ENCODE results near the gene SSTR4. TPM values are rescaled to one million over a fixed set of nuclear protein-coding genes. Genes with fewer than 3 reads are reported as not detected.

SSTR4 gene
- total RNA-seq, 1 experiment from 2014 or later: not detected

DNA sequence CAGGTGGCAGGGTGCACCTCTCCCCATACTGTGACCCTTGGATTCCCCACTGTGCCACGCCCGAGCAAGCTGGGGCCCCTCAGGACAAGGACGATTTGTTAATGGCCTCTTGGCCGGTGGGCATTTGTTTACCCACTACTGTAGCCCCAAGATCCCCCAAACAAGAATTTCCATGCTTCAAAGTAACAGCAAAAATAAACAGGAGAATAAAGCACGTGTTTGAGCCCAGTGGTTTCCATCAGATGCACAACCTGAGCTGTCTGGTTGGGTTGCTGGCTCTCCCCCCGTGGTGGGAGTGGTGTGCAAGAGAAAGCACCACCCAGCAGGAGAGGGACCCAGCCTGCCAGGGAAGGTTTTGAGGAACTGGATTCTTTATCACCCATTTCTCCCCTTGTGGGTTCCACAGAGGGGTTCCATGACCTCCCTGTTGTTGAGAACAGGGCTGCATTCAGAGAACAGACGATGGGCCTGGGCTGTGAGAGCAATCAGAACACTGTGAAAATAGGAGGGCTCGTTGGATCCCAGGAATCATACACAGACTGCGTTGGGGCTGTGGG is 46.2 kb downstream of the SSTR4 start:
- CTCF ChIA-PET: no interaction called here
- BruUV-seq (replicated peaks): no TSS peak
- H3K9ac ChIP-seq (ENCODE audit: low read length): no peak overlapping the region
- no peaks in the 10 kb centered on the region for H4K20me1 ChIP-seq (ENCODE audit: insufficient read depth)
- H3K79me2 ChIP-seq (ENCODE audit: insufficient read depth, low read length): no peaks in the 10 kb centered on the region
- peaks cover 13% of the 10 kb centered on the region for H3K27me3 ChIP-seq (ENCODE audit: insufficient read depth, low read length)
- intact Hi-C loops (cut with micrococcal nuclease): no loop called here
- H3K4me1 ChIP-seq (ENCODE audit: control insufficient read depth in 1 of 2, insufficient read depth in 2 of 2, low read length in 2 of 2): no peaks in the 10 kb centered on the region
- no peak overlapping the region for H3K4me3 ChIP-seq (replicated peaks in 1 of 2; ENCODE audit: low read depth in 1 of 2, low read length in 2 of 2)
- H3K9me2 ChIP-seq (ENCODE audit: insufficient read depth): no peaks in the 10 kb centered on the region
- H3K4me2 ChIP-seq (ENCODE audit: low read length): no peak overlapping the region
- RAD21 ChIA-PET (ENCODE audit: low non-redundant PET in 1 of 2, low total read pairs in 2 of 2, uncharacterized antibody in 2 of 2, unreplicated experiment in 2 of 2): no interaction called here
- no peaks in the 10 kb centered on the region for H3K9me3 ChIP-seq (ENCODE audit: control insufficient read depth in 1 of 2, insufficient read depth in 1 of 2, low read depth in 1 of 2, low read length in 2 of 2)
- ATAC-seq: no peak
- no peak overlapping the region for H2AFZ ChIP-seq (ENCODE audit: low read depth, low read length, poor library complexity, severe bottlenecking)
- TF ChIP-seq, protein P1, sequence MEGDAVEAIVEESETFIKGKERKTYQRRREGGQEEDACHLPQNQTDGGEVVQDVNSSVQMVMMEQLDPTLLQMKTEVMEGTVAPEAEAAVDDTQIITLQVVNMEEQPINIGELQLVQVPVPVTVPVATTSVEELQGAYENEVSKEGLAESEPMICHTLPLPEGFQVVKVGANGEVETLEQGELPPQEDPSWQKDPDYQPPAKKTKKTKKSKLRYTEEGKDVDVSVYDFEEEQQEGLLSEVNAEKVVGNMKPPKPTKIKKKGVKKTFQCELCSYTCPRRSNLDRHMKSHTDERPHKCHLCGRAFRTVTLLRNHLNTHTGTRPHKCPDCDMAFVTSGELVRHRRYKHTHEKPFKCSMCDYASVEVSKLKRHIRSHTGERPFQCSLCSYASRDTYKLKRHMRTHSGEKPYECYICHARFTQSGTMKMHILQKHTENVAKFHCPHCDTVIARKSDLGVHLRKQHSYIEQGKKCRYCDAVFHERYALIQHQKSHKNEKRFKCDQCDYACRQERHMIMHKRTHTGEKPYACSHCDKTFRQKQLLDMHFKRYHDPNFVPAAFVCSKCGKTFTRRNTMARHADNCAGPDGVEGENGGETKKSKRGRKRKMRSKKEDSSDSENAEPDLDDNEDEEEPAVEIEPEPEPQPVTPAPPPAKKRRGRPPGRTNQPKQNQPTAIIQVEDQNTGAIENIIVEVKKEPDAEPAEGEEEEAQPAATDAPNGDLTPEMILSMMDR (IDR thresholded peaks at IDR 0.05 in 2 of 3, conservative IDR thresholded peaks at IDR 0.05 in 1 of 3; ENCODE audit: borderline replicate concordance in 1 of 3, insufficient read depth in 1 of 3, low read depth in 2 of 3, low read length in 2 of 3): no peak
- TF ChIP-seq POLR2A (IDR thresholded peaks at IDR 0.05; ENCODE audit: borderline replicate concordance, extremely low read depth, insufficient read depth, insufficient read length) (no peak), EGR1 (IDR thresholded peaks at IDR 0.05; ENCODE audit: low read depth) (no peak), FOSL1 (IDR thresholded peaks at IDR 0.05; ENCODE audit: low read depth) (no peak)
- H3K36me3 ChIP-seq (ENCODE audit: control insufficient read depth in 1 of 2, insufficient read depth in 2 of 2, low read length in 2 of 2): no peaks in the 10 kb centered on the region; a peak in 1 of 4 replicates
- no peak overlapping the region for H3K27ac ChIP-seq (ENCODE audit: low read depth, low read length)
- no peak for DNase-seq (ENCODE audit: low read depth, low spot score)
- POLR2A ChIA-PET: no interaction called here

DNA sequence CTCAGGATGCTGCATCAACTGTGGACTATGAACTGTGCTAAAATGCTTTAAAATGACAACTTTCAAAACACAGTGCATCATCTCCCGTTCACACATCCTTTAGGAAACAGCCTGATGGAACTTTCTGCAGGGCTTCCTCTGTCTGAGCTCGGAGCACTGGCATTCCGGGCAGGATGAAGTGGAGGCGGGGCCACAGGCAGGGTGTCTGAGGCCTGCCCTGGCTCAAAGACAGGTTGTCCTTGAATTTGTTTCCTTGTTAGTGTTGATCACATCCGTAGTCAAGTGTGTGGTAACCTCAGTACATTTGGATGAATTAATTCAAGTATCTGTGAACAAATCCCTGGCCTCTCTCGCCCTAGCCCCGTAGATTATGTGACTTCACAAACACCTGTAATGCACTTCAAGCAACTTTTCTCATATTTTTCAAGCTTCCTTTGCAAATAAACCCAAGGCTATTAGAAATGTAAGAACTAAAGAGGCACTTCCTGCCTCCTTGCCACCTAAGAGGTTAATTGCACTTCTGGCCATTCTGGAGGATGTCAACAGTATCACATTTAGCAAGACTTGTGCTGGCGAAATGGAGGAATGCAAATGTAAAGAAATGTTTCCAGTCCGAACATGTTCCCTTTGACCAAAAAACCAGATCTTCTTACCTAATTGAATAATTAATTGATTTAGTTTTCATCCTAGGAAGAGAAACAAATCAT is 47.9 kb downstream of the SSTR4 start:
- ChIA-PET CTCF (no interaction called here), RAD21 (ENCODE audit: low non-redundant PET in 1 of 2, low total read pairs in 2 of 2, uncharacterized antibody in 2 of 2, unreplicated experiment in 2 of 2) (no interaction called here), POLR2A (no interaction called here)
- Histone ChIP-seq H3K4me1 (ENCODE audit: control insufficient read depth in 1 of 2, insufficient read depth in 2 of 2, low read length in 2 of 2) (no peaks in the 10 kb centered on the region), H3K9me3 (ENCODE audit: control insufficient read depth in 1 of 2, insufficient read depth in 1 of 2, low read depth in 1 of 2, low read length in 2 of 2) (no peaks in the 10 kb centered on the region), H3K27ac (ENCODE audit: low read depth, low read length) (no peak overlapping the region), H3K27me3 (ENCODE audit: insufficient read depth, low read length) (peaks cover 13% of the 10 kb centered on the region), H3K9me2 (ENCODE audit: insufficient read depth) (no peaks in the 10 kb centered on the region), H2AFZ (ENCODE audit: low read depth, low read length, poor library complexity, severe bottlenecking) (no peak overlapping the region), H3K4me2 (ENCODE audit: low read length) (no peak overlapping the region), H3K4me3 (replicated peaks in 1 of 2; ENCODE audit: low read depth in 1 of 2, low read length in 2 of 2) (no peak overlapping the region), H3K36me3 (ENCODE audit: control insufficient read depth in 1 of 2, insufficient read depth in 2 of 2, low read length in 2 of 2) (no peaks in the 10 kb centered on the region), H4K20me1 (ENCODE audit: insufficient read depth) (no peaks in the 10 kb centered on the region), H3K9ac (ENCODE audit: low read length) (no peak overlapping the region), H3K79me2 (ENCODE audit: insufficient read depth, low read length) (no peaks in the 10 kb centered on the region)
- TF ChIP-seq ZFX (IDR thresholded peaks at IDR 0.05) (no peak), CBX3 (IDR thresholded peaks at IDR 0.05; ENCODE audit: low read depth) (no peak), CEBPB (IDR thresholded peaks at IDR 0.05; ENCODE audit: low read depth) (no peak), SP1 (IDR thresholded peaks at IDR 0.05; ENCODE audit: low read depth) (no peak), RAD21 (IDR thresholded peaks at IDR 0.05; ENCODE audit: low read depth) (no peak)
- TF ChIP-seq, protein P2, sequence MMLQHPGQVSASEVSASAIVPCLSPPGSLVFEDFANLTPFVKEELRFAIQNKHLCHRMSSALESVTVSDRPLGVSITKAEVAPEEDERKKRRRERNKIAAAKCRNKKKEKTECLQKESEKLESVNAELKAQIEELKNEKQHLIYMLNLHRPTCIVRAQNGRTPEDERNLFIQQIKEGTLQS (IDR thresholded peaks at IDR 0.05): no peak
- no TSS peak for BruUV-seq (replicated peaks)
- intact Hi-C loops (cut with micrococcal nuclease): no loop called here
- DNase-seq (ENCODE audit: low read depth, low spot score): no peak
- ATAC-seq: no peak

Measured in HCT116 (cell line).